Measurements from ENCODE around the gene COA8. TPM values are rescaled to one million over a fixed set of nuclear protein-coding genes. Genes with fewer than 3 reads are reported as not detected.

The COA8 gene
- total and polyA plus RNA-seq, 2 of the 13 experiments (the other 11 are each of a cell fraction or from before 2014, with no cell fraction given), result 10.9 to 25.1 TPM

GRCh38 chr14:103562429-103563225, at the start of gene COA8, which contains the start of gene BAG5 (continued):
- peak; percentile 94 for TF ChIP-seq ASH2L (IDR thresholded peaks at IDR 0.05; ENCODE audit: insufficient read length, low read depth, low read length)
- no peak for TF ChIP-seq RXRA (CRISPR knock-in tag; IDR thresholded peaks at IDR 0.05)
- TF ChIP-seq SNAI1 (CRISPR knock-in tag; IDR thresholded peaks at IDR 0.05; ENCODE audit: borderline replicate concordance), result peak; percentile 77; the same call in 1 of the 2 replicates
- no peak for TF ChIP-seq NRL (CRISPR knock-in tag; IDR thresholded peaks at IDR 0.05; ENCODE audit: borderline replicate concordance)
- TF ChIP-seq ZKSCAN5 (CRISPR knock-in tag; IDR thresholded peaks at IDR 0.05), result no peak
- no peak for TF ChIP-seq SRSF9 (IDR thresholded peaks at IDR 0.05; ENCODE audit: borderline replicate concordance, insufficient read depth, low read depth, low read length, poor library complexity, severe bottlenecking)
- peak; percentile 40; the same call in 1 of the 2 replicates for TF ChIP-seq ETS1 (CRISPR knock-in tag; IDR thresholded peaks at IDR 0.05)
- 0 out of 2 replicates have a peak, but pooled peaks have one; percentile 71 for TF ChIP-seq ZNF138 (CRISPR knock-in tag; IDR thresholded peaks at IDR 0.05; ENCODE audit: low read depth)
- peak; percentile 11; the same call in 1 of the 2 replicates for TF ChIP-seq ZNF503 (CRISPR knock-in tag; IDR thresholded peaks at IDR 0.05)
- peak; percentile 33; the same call in 1 of the 2 replicates for TF ChIP-seq BORCS8-MEF2B (CRISPR knock-in tag; IDR thresholded peaks at IDR 0.05)
- TF ChIP-seq TEAD3 (CRISPR knock-in tag; optimal IDR thresholded peaks at IDR 0.05; ENCODE audit: borderline replicate concordance), result peak; percentile 37
- peak; percentile 54; the same call in 1 of the 2 replicates for TF ChIP-seq TFDP1 (CRISPR knock-in tag; IDR thresholded peaks at IDR 0.05; ENCODE audit: borderline replicate concordance)
- TF ChIP-seq SOX6 (IDR thresholded peaks at IDR 0.05), result no peak
- TF ChIP-seq SOX6 (CRISPR knock-in tag; IDR thresholded peaks at IDR 0.05), result peak; percentile 18; the same call in 1 of the 2 replicates
- TF ChIP-seq ZGPAT (CRISPR knock-in tag; IDR thresholded peaks at IDR 0.05), result peak; percentile 62; the same call in 1 of the 2 replicates
- peak; percentile 90 for TF ChIP-seq ZFY (CRISPR knock-in tag; IDR thresholded peaks at IDR 0.05)
- no peak for TF ChIP-seq ZFP41 (CRISPR knock-in tag; IDR thresholded peaks at IDR 0.05; ENCODE audit: borderline replicate concordance)
- peak; percentile 93 for TF ChIP-seq KAT8 (CRISPR knock-in tag; IDR thresholded peaks at IDR 0.05)
- no peak for TF ChIP-seq NFIB (CRISPR knock-in tag; IDR thresholded peaks at IDR 0.05; ENCODE audit: borderline replicate concordance)
- TF ChIP-seq CHD2 (IDR thresholded peaks at IDR 0.05; ENCODE audit: low read depth, low read length), result peak; percentile 65; the same call in 1 of the 2 replicates
- no peak for TF ChIP-seq TRAFD1 (CRISPR knock-in tag; IDR thresholded peaks at IDR 0.05; ENCODE audit: borderline replicate concordance)
- TF ChIP-seq ZBTB7B (CRISPR knock-in tag; IDR thresholded peaks at IDR 0.05), result peak; percentile 98

Measured in HepG2 (cell line).